ENCODE results near the gene KIZ. TPM values are rescaled to one million over a fixed set of nuclear protein-coding genes. Genes with fewer than 3 reads are reported as not detected.

The KIZ gene, protein sequence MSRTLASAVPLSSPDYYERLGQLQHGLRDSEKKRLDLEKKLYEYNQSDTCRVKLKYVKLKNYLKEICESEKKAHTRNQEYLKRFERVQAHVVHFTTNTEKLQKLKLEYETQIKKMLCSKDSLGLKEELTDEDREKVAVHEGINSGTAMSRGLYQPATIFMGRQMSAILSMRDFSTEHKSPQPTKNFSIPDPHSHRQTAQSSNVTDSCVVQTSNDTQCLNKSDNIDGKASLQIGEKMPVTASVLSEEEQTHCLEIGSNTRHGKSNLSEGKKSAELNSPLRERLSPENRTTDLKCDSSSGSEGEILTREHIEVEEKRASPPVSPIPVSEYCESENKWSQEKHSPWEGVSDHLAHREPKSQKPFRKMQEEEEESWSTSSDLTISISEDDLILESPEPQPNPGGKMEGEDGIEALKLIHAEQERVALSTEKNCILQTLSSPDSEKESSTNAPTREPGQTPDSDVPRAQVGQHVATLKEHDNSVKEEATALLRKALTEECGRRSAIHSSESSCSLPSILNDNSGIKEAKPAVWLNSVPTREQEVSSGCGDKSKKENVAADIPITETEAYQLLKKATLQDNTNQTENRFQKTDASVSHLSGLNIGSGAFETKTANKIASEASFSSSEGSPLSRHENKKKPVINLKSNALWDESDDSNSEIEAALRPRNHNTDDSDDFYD
- 7.9 and 12.4 TPM in 2 replicates for total RNA-seq

DNA sequence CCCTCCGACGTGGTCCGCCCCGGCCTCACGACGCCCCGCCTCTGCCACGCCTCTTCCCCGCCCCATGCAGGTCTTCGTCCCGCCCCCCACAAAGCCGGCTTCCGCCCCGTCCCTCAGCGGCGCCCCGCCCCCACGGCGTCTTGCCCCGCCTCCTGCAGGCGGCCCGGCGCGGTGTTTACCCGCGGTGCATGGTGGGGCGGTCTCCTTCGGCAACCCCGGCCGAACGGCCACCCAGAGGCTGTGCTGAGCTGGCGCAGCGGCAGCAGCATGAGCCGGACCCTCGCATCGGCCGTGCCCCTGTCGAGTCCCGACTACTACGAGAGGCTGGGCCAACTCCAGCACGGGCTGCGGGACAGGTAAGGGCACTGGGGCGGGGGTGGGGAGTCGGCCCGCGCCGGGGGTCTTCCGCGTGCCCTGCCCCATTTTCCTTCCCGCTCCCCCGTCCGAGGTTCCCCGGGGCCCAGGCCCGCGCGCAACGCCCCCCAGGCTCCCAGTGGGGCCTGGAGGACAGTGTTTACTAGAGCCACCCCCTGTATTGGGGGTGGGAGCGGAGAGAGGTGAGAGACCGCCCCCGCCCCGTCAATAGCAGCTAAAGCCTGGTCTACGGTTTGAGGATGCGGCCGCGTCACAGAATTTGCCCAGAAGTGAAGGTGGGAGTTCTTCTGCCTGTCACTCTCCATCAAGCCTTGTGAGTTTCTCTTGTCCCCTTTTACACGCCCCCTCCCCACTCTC is at the start of gene KIZ:
TSS of gene KIZ (plus strand) at position 234 of the 732 bp plus-strand sequence. CDS start at position 268, 34 bp downstream.

DNA sequence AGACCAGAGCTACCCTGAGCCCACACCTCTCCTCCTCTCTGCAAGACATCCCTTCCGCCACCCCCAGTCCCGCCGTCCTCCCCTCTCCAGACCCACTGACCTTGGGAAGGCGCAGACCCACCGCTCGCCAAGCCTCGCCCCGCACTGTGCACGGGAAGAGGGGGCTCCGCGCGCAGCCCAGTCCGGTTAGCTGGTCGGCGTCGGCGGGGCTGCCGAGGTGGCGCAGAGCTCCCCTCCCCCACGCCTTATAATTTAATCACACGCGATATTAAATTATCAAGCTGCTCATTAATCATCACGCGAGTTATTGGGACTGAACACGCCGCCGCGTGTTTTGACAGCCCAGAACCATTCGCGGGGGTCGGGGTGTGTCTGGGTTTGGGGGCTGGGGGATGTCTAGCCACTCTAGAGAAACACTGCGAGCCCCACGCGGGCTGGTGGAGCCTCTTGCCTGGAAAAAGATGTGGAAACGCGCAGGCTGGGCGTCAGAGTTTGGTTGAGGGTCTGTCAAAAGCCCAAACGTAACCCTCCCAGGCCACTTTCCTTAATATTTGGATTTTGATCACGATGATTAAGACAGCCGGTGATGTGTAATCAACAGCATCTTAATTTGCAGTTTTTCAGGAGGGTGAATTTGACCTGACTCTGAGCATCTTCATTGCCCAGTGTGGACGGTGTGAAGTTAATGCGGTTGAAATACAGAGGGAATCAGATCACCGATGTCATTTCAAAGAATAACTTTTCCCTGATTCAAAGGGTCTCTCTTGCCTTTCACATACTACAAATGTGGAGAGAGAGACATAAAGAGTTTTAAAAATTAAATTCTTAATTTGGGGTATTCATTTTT is 19.5 kb upstream of the KIZ start, which contains the start of gene LINC00237:
TSS of gene LINC00237 (minus strand) at position 188 of the 847 bp plus-strand sequence.

Other genes with a start within 250 kb of the KIZ start
- gene LINC00237, start 19.7 kb upstream of the KIZ start, total RNA-seq: not detected in 2 replicates
- 70.6 and 81.0 TPM in 2 replicates for gene XRN2, start 177.2 kb downstream of the KIZ start, total RNA-seq